KMS-11 (cell line): Measurements from ENCODE around the gene TNNI2.

Source experiments
- H2AFZ ChIP-seq: fragments of 200-600 bp; sonication (generic); 2 replicates; pipeline ENCODE4 v1.6.1; 2016; ENCODE audit warnings: antibody characterized with exemption, mixed run types, low read depth
- H3K27ac ChIP-seq: fragments of 200-600 bp; sonication (generic); 2 replicates; pipeline ENCODE4 v1.6.1; 2016; ENCODE audit warnings: mild to moderate bottlenecking, mixed run types
- H3K27me3 ChIP-seq: fragments of 200-600 bp; sonication (generic); 2 replicates; pipeline ENCODE4 v1.6.1; 2017; ENCODE audit warnings: mild to moderate bottlenecking, low read depth, mixed run types, moderate library complexity; ENCODE audit not compliant: insufficient read depth
- H3K36me3 ChIP-seq: fragments of 200-600 bp; sonication (generic); 2 replicates; pipeline ENCODE4 v1.6.1; 2017; ENCODE audit warnings: mild to moderate bottlenecking, mixed run types; ENCODE audit not compliant: insufficient read depth
- H3K4me1 ChIP-seq: fragments of 200-600 bp; sonication (generic); 2 replicates; pipeline ENCODE4 v1.6.1; 2016; ENCODE audit warnings: mild to moderate bottlenecking, low read depth, mixed run types; ENCODE audit not compliant: poor library complexity, severe bottlenecking
- H3K4me2 ChIP-seq: fragments of 200-600 bp; sonication (generic); 2 replicates; pipeline ENCODE4 v1.7.0; 2016; ENCODE audit warnings: mild to moderate bottlenecking, mixed run types
- H3K4me3 ChIP-seq: fragments of 200-600 bp; sonication (generic); IDR thresholded peaks from 2 replicates; pipeline ENCODE4 v1.6.1; 2017; ENCODE audit warnings: low read depth, low read length, mixed read lengths; ENCODE audit not compliant: insufficient read depth
- H3K79me2 ChIP-seq: fragments of 200-600 bp; sonication (generic); 2 replicates; pipeline ENCODE4 v1.6.1; 2016; ENCODE audit warnings: low read depth, mixed run types; ENCODE audit not compliant: insufficient read depth
- H3K9ac ChIP-seq: fragments of 200-600 bp; sonication (generic); 2 replicates; pipeline ENCODE4 v1.6.1; 2016; ENCODE audit warnings: mild to moderate bottlenecking, mixed run types
- H4K20me1 ChIP-seq: fragments of 200-600 bp; sonication (generic); 2 replicates; pipeline ENCODE4 v1.6.1; 2016; ENCODE audit warnings: mild to moderate bottlenecking, mixed run types; ENCODE audit not compliant: insufficient read depth
- TF ChIP-seq, protein P1 (sequence below): fragments of 200-600 bp; sonication (generic); conservative IDR thresholded peaks from 2 replicates; pipeline ENCODE4 v1.6.1; 2017; ENCODE audit warnings: low read depth, mild to moderate bottlenecking, antibody characterized with exemption, low read length, moderate library complexity, mixed read lengths

The TNNI2 gene

DNA sequence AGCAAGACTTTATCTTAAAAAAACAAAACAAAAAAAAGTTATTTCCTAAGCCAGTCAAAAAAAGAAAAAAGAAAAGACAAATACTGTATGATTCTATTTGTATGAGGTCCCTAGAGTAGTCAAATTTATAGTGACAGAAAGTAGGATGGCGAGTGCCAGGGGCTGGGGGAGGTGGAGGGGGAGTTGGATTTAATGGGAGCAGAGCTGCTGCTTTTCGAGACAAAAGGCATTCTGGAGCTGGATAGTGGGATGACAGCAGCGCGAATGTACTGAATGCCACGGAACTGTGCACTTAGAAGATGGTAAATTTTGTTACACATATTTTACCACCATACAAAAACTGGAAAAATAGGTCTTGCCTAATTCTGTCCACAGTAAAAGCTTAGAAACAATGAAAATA, 21.8 kb upstream of the TNNI2 start:
- H4K20me1 ChIP-seq: no peaks in the 10 kb centered on the region
- H2AFZ ChIP-seq: no peak overlapping the region
- no peak overlapping the region for H3K4me3 ChIP-seq
- H3K27me3 ChIP-seq: peaks cover 94% of the 10 kb centered on the region
- no peaks in the 10 kb centered on the region for H3K4me1 ChIP-seq
- H3K27ac ChIP-seq: no peak overlapping the region
- no peak overlapping the region for H3K9ac ChIP-seq
- H3K79me2 ChIP-seq: no peaks in the 10 kb centered on the region
- TF ChIP-seq, protein P1, sequence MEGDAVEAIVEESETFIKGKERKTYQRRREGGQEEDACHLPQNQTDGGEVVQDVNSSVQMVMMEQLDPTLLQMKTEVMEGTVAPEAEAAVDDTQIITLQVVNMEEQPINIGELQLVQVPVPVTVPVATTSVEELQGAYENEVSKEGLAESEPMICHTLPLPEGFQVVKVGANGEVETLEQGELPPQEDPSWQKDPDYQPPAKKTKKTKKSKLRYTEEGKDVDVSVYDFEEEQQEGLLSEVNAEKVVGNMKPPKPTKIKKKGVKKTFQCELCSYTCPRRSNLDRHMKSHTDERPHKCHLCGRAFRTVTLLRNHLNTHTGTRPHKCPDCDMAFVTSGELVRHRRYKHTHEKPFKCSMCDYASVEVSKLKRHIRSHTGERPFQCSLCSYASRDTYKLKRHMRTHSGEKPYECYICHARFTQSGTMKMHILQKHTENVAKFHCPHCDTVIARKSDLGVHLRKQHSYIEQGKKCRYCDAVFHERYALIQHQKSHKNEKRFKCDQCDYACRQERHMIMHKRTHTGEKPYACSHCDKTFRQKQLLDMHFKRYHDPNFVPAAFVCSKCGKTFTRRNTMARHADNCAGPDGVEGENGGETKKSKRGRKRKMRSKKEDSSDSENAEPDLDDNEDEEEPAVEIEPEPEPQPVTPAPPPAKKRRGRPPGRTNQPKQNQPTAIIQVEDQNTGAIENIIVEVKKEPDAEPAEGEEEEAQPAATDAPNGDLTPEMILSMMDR: no peak
- H3K36me3 ChIP-seq: no peaks in the 10 kb centered on the region
- H3K4me2 ChIP-seq: no peak overlapping the region

DNA sequence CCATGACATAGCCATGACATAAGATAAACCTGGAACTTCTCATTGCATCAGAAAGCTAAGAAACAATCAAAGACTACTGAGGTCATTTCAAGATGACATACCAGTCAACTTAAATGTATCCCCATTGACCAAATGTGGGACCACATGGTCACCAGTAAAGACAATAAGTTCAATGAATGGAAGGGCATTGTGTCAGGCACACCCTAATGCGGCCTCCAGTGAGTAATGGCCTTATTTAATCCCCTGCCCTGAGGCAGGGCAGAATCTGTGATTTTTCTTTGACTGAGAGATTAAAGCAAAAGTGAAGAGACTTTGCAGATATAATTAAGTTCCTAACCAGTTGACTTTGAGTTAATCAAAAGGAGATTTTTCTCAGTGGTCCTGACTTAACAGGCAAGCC, 21.3 kb upstream of the TNNI2 start:
- H2AFZ ChIP-seq: no peak overlapping the region
- no peaks in the 10 kb centered on the region for H3K79me2 ChIP-seq
- no peak overlapping the region for H3K9ac ChIP-seq
- TF ChIP-seq, protein P1: no peak
- H3K4me2 ChIP-seq: no peak overlapping the region
- H4K20me1 ChIP-seq: no peaks in the 10 kb centered on the region
- no peak overlapping the region for H3K4me3 ChIP-seq
- no peaks in the 10 kb centered on the region for H3K36me3 ChIP-seq
- no peak overlapping the region for H3K27ac ChIP-seq
- H3K4me1 ChIP-seq: no peaks in the 10 kb centered on the region
- peaks cover 94% of the 10 kb centered on the region for H3K27me3 ChIP-seq

DNA sequence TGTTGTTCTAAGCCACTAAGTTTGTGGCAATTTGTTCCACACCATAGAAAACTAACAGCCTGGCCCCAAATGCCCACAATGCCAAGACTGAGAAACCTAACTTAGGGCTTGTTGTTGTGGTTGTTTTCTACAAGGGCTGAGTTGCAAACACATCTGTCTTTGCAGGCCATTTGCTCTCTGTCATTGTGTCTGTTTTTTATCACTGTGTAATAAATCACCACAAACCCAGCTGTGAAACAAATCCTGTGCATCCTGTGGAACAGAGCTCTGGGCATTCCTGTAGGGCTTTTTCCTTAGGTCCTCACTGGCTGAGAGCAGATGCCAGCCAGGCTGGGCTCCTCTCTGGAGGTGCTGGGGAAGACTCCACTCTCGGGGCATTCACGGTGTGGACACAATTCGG, 19.7 kb upstream of the TNNI2 start:
- no peak overlapping the region for H3K4me3 ChIP-seq
- no peak overlapping the region for H3K4me2 ChIP-seq
- H3K9ac ChIP-seq: no peak overlapping the region
- no peaks in the 10 kb centered on the region for H4K20me1 ChIP-seq
- H3K27me3 ChIP-seq: peaks cover 89% of the 10 kb centered on the region
- TF ChIP-seq, protein P1: no peak
- H3K36me3 ChIP-seq: no peaks in the 10 kb centered on the region
- H3K4me1 ChIP-seq: no peaks in the 10 kb centered on the region
- H3K27ac ChIP-seq: no peak overlapping the region
- H3K79me2 ChIP-seq: no peaks in the 10 kb centered on the region
- H2AFZ ChIP-seq: no peak overlapping the region

DNA sequence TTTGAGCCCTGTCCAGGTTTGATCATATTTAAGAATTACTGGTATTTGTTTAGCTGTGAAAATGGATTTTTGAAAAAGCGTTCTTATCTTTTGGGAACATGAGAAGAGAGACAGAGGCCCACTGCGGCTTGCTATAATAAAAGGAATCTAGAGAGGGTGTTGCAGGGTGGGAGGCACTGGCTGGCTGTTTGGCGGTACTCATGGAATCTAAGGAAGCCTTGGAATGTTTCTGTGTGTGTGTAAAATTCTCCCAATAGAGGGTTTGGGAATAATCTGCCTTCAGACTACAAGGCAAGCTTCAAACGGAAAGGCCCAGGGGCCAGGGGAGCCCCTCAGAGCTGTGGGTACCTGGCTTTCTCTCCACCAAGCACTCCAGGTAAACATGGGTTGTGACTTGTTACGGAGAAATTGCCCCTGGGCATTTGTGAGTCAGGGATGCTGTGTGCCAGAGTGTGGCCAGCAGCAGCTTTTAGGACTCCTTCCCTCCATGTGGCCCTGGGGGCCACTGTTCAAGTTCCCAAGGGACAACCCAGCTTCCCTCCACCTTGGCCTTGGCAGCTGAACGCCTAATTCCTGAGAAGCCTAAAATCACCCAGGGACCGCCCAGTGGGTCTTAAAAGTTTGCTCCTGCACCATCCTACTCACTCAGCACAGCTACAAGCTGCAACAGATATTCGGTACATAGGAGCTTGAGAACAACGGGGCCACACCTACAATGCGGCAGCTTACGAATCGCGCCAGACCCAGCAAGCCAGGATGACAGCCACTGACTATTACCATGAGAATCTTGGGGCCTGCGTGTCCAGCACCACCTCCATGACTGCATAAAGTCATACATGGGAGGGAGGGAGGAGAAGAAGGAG, 18.1 kb upstream of the TNNI2 start:
- Histone ChIP-seq H3K36me3 (no peaks in the 10 kb centered on the region), H3K4me3 (no peak overlapping the region), H3K4me2 (no peak overlapping the region), H3K9ac (no peak overlapping the region), H3K79me2 (no peaks in the 10 kb centered on the region), H3K27ac (no peak overlapping the region), H3K27me3 (peaks cover 87% of the 10 kb centered on the region), H4K20me1 (no peaks in the 10 kb centered on the region), H2AFZ (no peak overlapping the region), H3K4me1 (no peaks in the 10 kb centered on the region)
- TF ChIP-seq, protein P1: no peak
